Peyer's patch (tissue), 4 donors: Measurements from ENCODE around the gene KDM1A.

ENCODE experiments used
- CTCF ChIP-seq, 6 experiments: fragments of 450-650 bp in 4 of 6; fragments of 200-600 bp in 2 of 6; sonication (generic) in 1 of 6; IDR thresholded peaks; one replicate each; pipeline ENCODE4 v1.5.1; 2017 to 2019; ENCODE audit warnings: antibody characterized with exemption in 6 of 6, mild to moderate bottlenecking in 3 of 6, moderate library complexity in 1 of 6
- POLR2A ChIP-seq, 2 donors: fragments of 450-650 bp; IDR thresholded peaks; one replicate each; pipeline ENCODE4 v1.5.1; 2017; ENCODE audit warnings: antibody characterized with exemption in 2 of 2, mild to moderate bottlenecking in 2 of 2, moderate library complexity in 2 of 2

GRCh38 chr1:23118407-23118806 is 99.1 kb downstream of the KDM1A start:
- TF ChIP-seq CTCF (IDR thresholded peaks at IDR 0.05) (no peak), POLR2A (IDR thresholded peaks at IDR 0.05) (no peak)
